HG03469 (cell line): ENCODE measurements around the gene UIMC1.
A peak's percentile ranks its signal among the peaks of the same experiment; 100 is the strongest.

ENCODE experiments used
- ATAC-seq: cut with Tn5 transposase; IDR thresholded peaks from one replicate; pipeline ENCODE4 v1.9.1; 2021; ENCODE audit warnings: mild to moderate bottlenecking, moderate library complexity, moderate number of reproducible peaks; ENCODE audit not compliant: unreplicated experiment

Gene UIMC1

GRCh38 chr5:176904276-176904675 lies 102.3 kb downstream of the UIMC1 start:
- ATAC-seq = no peak

GRCh38 chr5:176902911-176903664 lies 103.5 kb downstream of the UIMC1 start:
- ATAC-seq = no peak

- no peak for ATAC-seq
Observed at GRCh38 chr5:176902102-176902814, 104.3 kb downstream of the UIMC1 start.

GRCh38 chr5:176901260-176902101 lies 105.1 kb downstream of the UIMC1 start:
- ATAC-seq = peak; percentile 43

- no peak for ATAC-seq
Observed at GRCh38 chr5:176900780-176901204, 105.8 kb downstream of the UIMC1 start.

- no peak for ATAC-seq
Observed at GRCh38 chr5:176899946-176900779, 106.4 kb downstream of the UIMC1 start.

GRCh38 chr5:176899296-176899891 lies 107.2 kb downstream of the UIMC1 start, which contains the start of gene HK3:
HK3 (minus strand) TSS chr5:176899346; CDS start chr5:176896159, 3,187 bp downstream.
- no peak for ATAC-seq

- no peak for ATAC-seq
Observed at GRCh38 chr5:176897263-176897662, 109.3 kb downstream of the UIMC1 start.

- ATAC-seq = no peak
Observed at GRCh38 chr5:176895831-176896230, 110.7 kb downstream of the UIMC1 start.

GRCh38 chr5:176894298-176894697 lies 112.3 kb downstream of the UIMC1 start:
- no peak for ATAC-seq

GRCh38 chr5:176892663-176893062 lies 113.9 kb downstream of the UIMC1 start:
- no peak for ATAC-seq

- ATAC-seq = no peak
Observed at GRCh38 chr5:176891331-176891958, 115.1 kb downstream of the UIMC1 start.

GRCh38 chr5:176890455-176891330 lies 115.9 kb downstream of the UIMC1 start:
- no peak for ATAC-seq

- no peak for ATAC-seq
Observed at GRCh38 chr5:176889321-176890280, 117.0 kb downstream of the UIMC1 start.

GRCh38 chr5:176888865-176889165 lies 117.8 kb downstream of the UIMC1 start:
- ATAC-seq = no peak

GRCh38 chr5:176888016-176888864 lies 118.3 kb downstream of the UIMC1 start:
- ATAC-seq = no peak
